SK-N-SH (cell line): ENCODE data around the gene CFAP58. TPM values are rescaled to one million over a fixed set of nuclear protein-coding genes. Genes with fewer than 3 reads are reported as not detected.

Experiments
- CTCF ChIA-PET: fragments of 300-600, 350-600 bp; formaldehyde crosslinking; extraction: SDS; loops from one replicate; lab custom pipeline; 2021; lab: Yijun Ruan, JAX
- POLR2A ChIA-PET: fragments of 350-600 bp; sonication (Branson Sonifier 250); formaldehyde crosslinking; extraction: SDS; loops from one replicate; lab custom pipeline; 2020; ENCODE audit warnings: antibody characterized with exemption, inconsistent platforms; lab: Yijun Ruan, JAX
- DNase-seq: peaks from one replicate; pipeline ENCODE4 v3.0.0; 2012
- H2AFZ ChIP-seq: fragments of 200-600 bp; sonication (generic); 2 replicates; pipeline ENCODE4 v1.8.1; 2016; ENCODE audit warnings: antibody characterized with exemption, mild to moderate bottlenecking, low read depth
- H3F3A ChIP-seq: fragments of 200-600 bp; sonication (generic); replicated peaks from 2 replicates; pipeline ENCODE3; 2016; ENCODE audit warnings: antibody characterized with exemption, mild to moderate bottlenecking; ENCODE audit not compliant: insufficient read depth
- H3K27ac ChIP-seq, 2 experiments: fragments of 200-500 bp in 1 of 2; fragments of 200-600 bp in 1 of 2; sonication (Bioruptor generic) in 1 of 2; sonication (generic), shearing (Covaris generic) in 1 of 2; 2 replicates each; pipeline versions ENCODE4 v1.5.1 to v1.6.1; 2014 to 2016; ENCODE audit warnings: low read depth in 2 of 2, inconsistent platforms in 1 of 2, low read length in 1 of 2, mild to moderate bottlenecking in 1 of 2, mixed read lengths in 1 of 2
- H3K27me3 ChIP-seq: fragments of 200-600 bp; sonication (generic), shearing (Covaris generic); 2 replicates; pipeline ENCODE4 v1.6.1; 2016; ENCODE audit warnings: mixed run types; ENCODE audit not compliant: insufficient read depth
- H3K36me3 ChIP-seq, 2 experiments: fragments of 200-500 bp in 1 of 2; fragments of 200-600 bp in 1 of 2; sonication (Bioruptor generic) in 1 of 2; sonication (generic) in 1 of 2; replicated peaks in 1 of 2; 2 replicates each; pipeline versions ENCODE3 to v1.5.1; 2014 to 2016; ENCODE audit warnings: low read length in 1 of 2, mild to moderate bottlenecking in 1 of 2; ENCODE audit not compliant: insufficient read depth in 2 of 2, control insufficient read depth in 1 of 2
- H3K4me1 ChIP-seq, 2 experiments: fragments of 200-500 bp in 1 of 2; fragments of 200-600 bp in 1 of 2; sonication (Bioruptor generic) in 1 of 2; sonication (generic), shearing (Covaris generic) in 1 of 2; 2 replicates each; pipeline versions ENCODE4 v1.5.1 to v1.6.1; 2014 to 2016; ENCODE audit warnings: low read depth in 1 of 2, low read length in 1 of 2, mixed run types in 1 of 2; ENCODE audit not compliant: insufficient read depth in 2 of 2, control insufficient read depth in 1 of 2
- H3K4me2 ChIP-seq: fragments of 200-600 bp; sonication (generic), shearing (Covaris generic); 2 replicates; pipeline ENCODE4 v1.6.1; 2017; ENCODE audit warnings: mixed run types
- H3K4me3 ChIP-seq, 2 experiments: fragments of 200-500 bp in 1 of 2; fragments of 200-600 bp in 1 of 2; sonication (Bioruptor generic) in 1 of 2; sonication (generic), shearing (Covaris generic) in 1 of 2; 2 replicates each; pipeline versions ENCODE4 v1.5.1 to v1.8.1; 2014 to 2016; ENCODE audit warnings: low read depth in 2 of 2, inconsistent platforms in 1 of 2, low read length in 1 of 2, mild to moderate bottlenecking in 1 of 2, mixed read lengths in 1 of 2, moderate library complexity in 1 of 2
- H3K79me2 ChIP-seq: fragments of 200-600 bp; sonication (generic); 2 replicates; pipeline ENCODE4 v1.8.1; 2017; ENCODE audit warnings: mild to moderate bottlenecking; ENCODE audit not compliant: insufficient read depth
- H3K9ac ChIP-seq: fragments of 200-600 bp; sonication (generic); 2 replicates; pipeline ENCODE4 v1.6.1; 2017; ENCODE audit warnings: mixed run types
- H3K9me2 ChIP-seq: fragments of 200-600 bp; sonication (generic); 2 replicates; pipeline ENCODE4 v1.6.1; 2017; ENCODE audit warnings: mixed run types
- H3K9me3 ChIP-seq: fragments of 200-600 bp; sonication (generic); 2 replicates; pipeline ENCODE4 v1.6.1; 2017; ENCODE audit warnings: mixed run types, mild to moderate bottlenecking, moderate library complexity
- H4K20me1 ChIP-seq: fragments of 200-600 bp; sonication (generic); 2 replicates; pipeline ENCODE4 v1.6.1; 2017; ENCODE audit warnings: mild to moderate bottlenecking, mixed run types; ENCODE audit not compliant: insufficient read depth
- ELF1 ChIP-seq: IDR thresholded peaks from 2 replicates; pipeline ENCODE4 v1.4.0; 2012
- JUND ChIP-seq: IDR thresholded peaks from 2 replicates; pipeline ENCODE4 v1.4.0; 2012
- MXI1 ChIP-seq: IDR thresholded peaks from 2 replicates; pipeline ENCODE4 v1.6.1; 2012; ENCODE audit warnings: mild to moderate bottlenecking, low read depth, low read length, improper control_type of control experiment
- NFIC ChIP-seq: IDR thresholded peaks from 2 replicates; pipeline ENCODE4 v1.4.0; 2012; ENCODE audit warnings: borderline replicate concordance
- NRF1 ChIP-seq: IDR thresholded peaks from 2 replicates; pipeline ENCODE4 v1.6.1; 2012; ENCODE audit warnings: low read depth, mild to moderate bottlenecking, low read length
- RCOR1 ChIP-seq: fragments of 150-350 bp; IDR thresholded peaks from 2 replicates; pipeline ENCODE4 v1.6.1; 2017; ENCODE audit warnings: antibody characterized with exemption, low read length
- USF1 ChIP-seq: IDR thresholded peaks from 2 replicates; pipeline ENCODE4 v1.4.0; 2012; ENCODE audit warnings: low read depth, borderline replicate concordance
- ZBTB33 ChIP-seq: IDR thresholded peaks from 2 replicates; pipeline ENCODE4 v1.4.0; 2012; ENCODE audit warnings: low read depth, borderline replicate concordance
- WGBS: methylation state at CpG from one replicate; pipeline ENCODE4 v1.1.6; 2017; ENCODE audit warnings: low lambda C conversion rate; 5-methylcytosine and 5-hydroxymethylcytosine counted together
- polyA plus RNA-seq, 3 experiments: library from polyadenylated mRNA; depleted of rRNA; stranded (reverse); fragments of >200 nt; gene quantifications; 2 replicates each; pipeline ENCODE4 v1.2.3, GENCODE V29; 2012

CFAP58 gene
- polyA plus RNA-seq, 1 of the 3 experiments (the other 2 are of a cell fraction): 0.38 TPM

- H3K9me2 ChIP-seq: no peaks in the 10 kb centered on the region
- no peak overlapping the region for H3K4me3 ChIP-seq
- ChIA-PET CTCF (interaction anchor here (0.9 to 3.0 kb wide), 6 partner anchors 9 to 31 kb away, joined by 3 to 18 read pairs (median 9); partner anchors contain the start of genes CFAP58 and ITPRIP), POLR2A (interaction anchor here (1.2 kb wide), 1 partner anchor 16 kb away, joined by 4 read pairs; the partner anchor contains the start of gene ITPRIP)
- H3K9ac ChIP-seq: no peak overlapping the region
- peaks cover 50% of the 10 kb centered on the region for H4K20me1 ChIP-seq
- WGBS: 85% methylated on average over 6 of the region's 7 CpGs
- H3K4me1 ChIP-seq: peaks cover 26 to 45% of the 10 kb centered on the region in 2 experiments; a peak in 3 of 4 replicates
- TF ChIP-seq NRF1 (no peak), RCOR1 (no peak), MXI1 (no peak), USF1 (no peak), NFIC (no peak)
- TF ChIP-seq, all 33 proteins: peak for 0
- Histone ChIP-seq H3F3A (peaks cover under 1% of the 10 kb centered on the region), H3K4me2 (no peak overlapping the region), H3K27me3 (no peaks in the 10 kb centered on the region), H3K36me3 (peaks cover 0 to 13% of the 10 kb centered on the region in 2 experiments), H3K79me2 (peaks cover 100% of the 10 kb centered on the region), H3K27ac (peak overlapping the region in 1 of 2 experiments; percentile 41; a peak in 1 of 4 replicates), H3K9me3 (no peaks in the 10 kb centered on the region), H2AFZ (no peak overlapping the region)
- peak; percentile 50 for DNase-seq
Measured at GRCh38 chr10:104322416-104322782, 31.2 kb upstream of the CFAP58 start.

- Histone ChIP-seq H3K9ac (no peak overlapping the region), H3K4me1 (peaks cover 32 to 46% of the 10 kb centered on the region in 2 experiments; a peak in 3 of 4 replicates), H3K36me3 (peaks cover 0 to 12% of the 10 kb centered on the region in 2 experiments), H3K9me3 (no peaks in the 10 kb centered on the region), H3K9me2 (no peaks in the 10 kb centered on the region), H4K20me1 (peaks cover 43% of the 10 kb centered on the region), H3F3A (peaks cover 4% of the 10 kb centered on the region), H3K27me3 (no peaks in the 10 kb centered on the region), H3K79me2 (peaks cover 100% of the 10 kb centered on the region), H2AFZ (no peak overlapping the region), H3K27ac (peak overlapping the region in 1 of 2 experiments; percentile 41; a peak in 1 of 4 replicates), H3K4me2 (no peak overlapping the region), H3K4me3 (no peak overlapping the region)
- no peak for DNase-seq
- POLR2A ChIA-PET: interaction anchor here (1.2 kb wide), 1 partner anchor 15 kb away, joined by 4 read pairs; the partner anchor contains the start of gene ITPRIP
- CTCF ChIA-PET: interaction anchor here (0.8 to 2.9 kb wide), 7 partner anchors 8 to 257 kb away, joined by 3 to 18 read pairs (median 3); partner anchors contain the start of gene ITPRIP
- TF ChIP-seq ELF1 (no peak), ZBTB33 (no peak), JUND (no peak)
- 100% methylated on average over 1 of the region's 1 CpG for WGBS
Measured at GRCh38 chr10:104323085-104323484, 30.5 kb upstream of the CFAP58 start.
